NCI-H82 treated with DMSO at 0.1 percent for 48 hours (cell line): Measurements from ENCODE around the gene MIPEP.
"Not testable (repeated sequence)": the region's sequence is repeated elsewhere in the genome, so short reads cannot be mapped to it uniquely, and the experiment has no call there.

ENCODE experiments used
- DNase-seq: peaks from one replicate; lab custom pipeline; 2025; ENCODE audit not compliant: unreplicated experiment; lab: John Stamatoyannopoulos, UW

MIPEP gene

DNA sequence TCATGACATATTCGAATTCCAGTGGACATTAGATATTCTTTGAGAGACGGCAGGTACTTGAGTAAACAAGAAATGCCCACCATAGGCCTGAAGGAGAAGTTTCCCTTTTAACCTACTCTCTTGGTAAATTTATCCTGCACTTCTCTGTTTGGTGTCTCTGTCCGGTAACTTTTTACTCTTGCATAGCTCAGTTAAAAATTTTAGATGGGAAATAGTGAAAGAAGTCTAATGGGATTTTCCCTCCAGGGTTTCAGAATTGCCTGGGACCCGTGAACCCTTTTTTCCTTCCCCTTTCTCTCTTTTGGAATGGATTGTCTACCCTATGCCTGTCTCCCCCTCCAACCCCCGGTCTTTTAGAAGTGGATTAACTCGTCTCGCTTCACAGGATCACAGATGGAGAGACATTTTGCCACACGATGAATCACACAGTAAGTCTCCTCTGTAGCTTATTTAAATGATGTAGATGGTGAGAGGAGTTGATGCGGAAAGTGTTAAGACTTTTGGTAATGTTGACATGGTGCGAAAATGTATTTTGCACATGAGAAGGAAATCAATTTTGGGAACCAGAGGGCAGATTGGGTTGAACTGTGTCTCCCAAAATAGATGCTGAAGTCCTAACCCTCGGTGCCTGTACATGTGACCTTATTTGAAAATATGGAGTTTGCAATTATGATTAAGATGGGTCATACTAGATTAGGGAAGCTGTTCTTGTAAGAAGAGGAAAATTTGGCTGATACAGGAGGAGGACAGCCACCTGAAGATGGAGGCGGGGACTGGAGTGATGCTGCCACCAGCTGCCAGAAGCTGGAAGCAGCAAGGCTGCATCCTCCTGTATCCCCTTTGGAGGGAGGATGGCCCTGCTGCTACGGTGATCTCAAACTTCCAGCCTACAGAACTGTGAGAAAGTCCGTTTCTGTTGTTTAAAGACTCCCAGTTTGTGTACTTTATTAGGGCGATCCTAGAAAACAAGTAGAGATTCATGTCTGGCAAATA, 711 bp upstream of the MIPEP start:
- peak; percentile 74 for DNase-seq

DNA sequence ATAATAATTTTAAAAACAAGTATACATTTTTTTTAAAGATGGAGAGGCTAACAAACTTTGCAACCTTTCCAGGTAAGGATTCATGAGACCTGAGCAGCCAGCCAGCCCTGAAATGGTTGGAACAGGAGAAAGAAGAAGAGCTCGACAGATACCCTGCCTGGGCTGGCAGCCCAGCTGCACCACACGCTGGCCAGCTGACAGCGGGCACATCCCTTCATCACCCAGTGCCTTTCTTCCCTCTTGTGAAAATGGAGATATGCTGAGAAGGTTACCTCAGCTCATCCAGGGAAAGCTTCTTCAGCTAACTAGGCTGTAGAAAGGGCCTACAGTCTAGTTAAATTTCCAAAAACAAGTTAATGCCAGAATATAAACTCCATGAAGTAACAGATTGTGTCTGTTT, 4.8 kb downstream of the MIPEP start:
- not testable (repeated sequence) for DNase-seq

DNA sequence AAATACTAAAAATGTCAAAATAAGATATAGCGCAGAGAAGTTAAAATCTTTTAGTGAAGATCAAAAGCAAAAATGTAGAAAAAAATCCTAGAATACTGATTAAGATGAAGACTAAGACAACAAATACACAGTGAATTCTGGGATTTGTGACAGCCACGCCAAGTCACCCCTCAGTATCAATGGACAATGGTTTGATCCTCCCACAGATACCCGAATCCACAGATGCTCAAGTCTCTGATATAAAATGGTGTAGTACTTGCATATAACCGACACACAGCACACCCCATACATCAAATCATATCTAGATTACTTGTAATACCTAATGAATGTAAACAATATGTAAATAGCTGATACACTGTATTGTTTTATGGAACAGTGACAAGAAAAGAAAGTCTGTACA, 5.9 kb downstream of the MIPEP start:
- DNase-seq = no peak

DNA sequence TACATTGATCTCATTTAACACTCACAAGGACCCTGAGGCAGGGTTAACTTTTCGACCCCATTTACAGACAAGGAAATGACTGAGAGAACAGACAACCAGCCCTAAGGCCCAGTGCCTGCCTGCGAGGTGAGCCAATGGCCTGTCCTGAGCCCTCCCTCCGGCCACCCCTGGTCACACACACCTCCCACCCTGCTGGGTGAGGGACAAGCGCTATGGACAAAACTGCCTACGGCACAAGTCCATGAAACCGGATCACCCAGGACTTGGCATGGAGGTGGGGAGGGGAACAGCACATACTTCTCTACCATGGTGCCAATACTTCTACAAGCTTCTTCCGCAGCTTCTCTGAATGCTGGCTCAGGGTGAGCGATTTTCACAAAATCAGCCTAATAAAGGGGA, 7.8 kb downstream of the MIPEP start:
- DNase-seq = not testable (repeated sequence)

DNA sequence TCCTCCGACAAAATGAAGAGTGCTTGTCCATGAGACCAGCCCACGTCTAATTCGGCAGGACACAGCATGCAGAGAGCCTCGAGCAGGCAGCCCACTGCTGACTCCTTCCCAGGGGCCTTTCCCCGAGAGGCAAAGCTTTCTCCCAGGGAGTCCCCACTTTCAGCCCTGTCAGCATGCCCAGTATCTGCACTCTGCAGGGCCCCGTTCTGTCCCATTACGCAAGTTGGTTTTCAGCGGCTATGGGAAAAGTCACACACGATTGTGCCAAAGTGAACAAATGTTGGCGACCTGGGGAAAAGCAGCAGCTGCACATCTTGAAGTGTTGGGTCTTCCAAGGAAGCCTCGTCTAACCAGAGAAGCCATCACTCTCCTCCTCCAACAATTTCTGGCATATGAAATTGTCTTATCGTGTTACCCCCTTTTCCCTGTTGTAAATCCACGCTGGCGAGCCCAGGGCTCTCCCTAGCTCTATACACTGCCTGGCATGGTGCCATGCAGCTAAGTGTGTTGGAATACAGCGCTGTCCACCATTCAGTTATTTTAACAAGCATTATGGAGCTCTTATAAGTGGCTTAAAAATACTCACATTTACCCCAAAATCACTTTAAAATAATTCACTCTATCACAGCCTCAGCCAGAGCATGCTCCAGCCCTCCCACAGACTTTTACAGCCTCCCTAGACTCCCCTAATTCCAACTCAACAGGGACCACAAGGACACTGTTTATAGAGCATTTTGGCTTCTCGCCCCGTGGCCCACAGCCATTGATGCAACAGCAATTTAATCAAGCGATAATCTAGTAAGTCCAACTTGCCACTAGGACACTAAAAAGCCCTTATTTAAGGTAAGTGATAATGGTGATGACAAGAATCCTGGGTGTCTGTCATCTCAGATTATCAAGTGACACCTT, 8.5 kb downstream of the MIPEP start:
- not testable (repeated sequence) for DNase-seq

DNA sequence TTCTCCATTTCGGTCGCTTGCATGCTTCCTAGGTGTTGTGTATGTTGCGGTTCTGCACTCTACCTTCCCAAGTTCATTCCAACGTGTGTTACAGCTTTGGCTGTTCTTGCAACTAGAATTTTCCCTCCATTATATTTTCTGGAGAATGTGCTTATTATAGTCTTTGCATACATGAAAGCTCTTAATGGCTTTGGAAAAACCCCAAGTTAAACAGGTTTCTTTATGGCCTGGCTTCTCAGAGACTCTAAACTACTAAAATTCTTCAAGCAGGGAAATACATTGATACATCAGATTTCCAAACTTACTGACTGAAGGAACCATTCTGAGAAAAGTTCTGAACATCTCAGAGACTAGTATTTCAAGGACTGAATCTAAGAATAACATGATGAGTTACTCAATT, 11.9 kb downstream of the MIPEP start:
- DNase-seq = no peak

DNA sequence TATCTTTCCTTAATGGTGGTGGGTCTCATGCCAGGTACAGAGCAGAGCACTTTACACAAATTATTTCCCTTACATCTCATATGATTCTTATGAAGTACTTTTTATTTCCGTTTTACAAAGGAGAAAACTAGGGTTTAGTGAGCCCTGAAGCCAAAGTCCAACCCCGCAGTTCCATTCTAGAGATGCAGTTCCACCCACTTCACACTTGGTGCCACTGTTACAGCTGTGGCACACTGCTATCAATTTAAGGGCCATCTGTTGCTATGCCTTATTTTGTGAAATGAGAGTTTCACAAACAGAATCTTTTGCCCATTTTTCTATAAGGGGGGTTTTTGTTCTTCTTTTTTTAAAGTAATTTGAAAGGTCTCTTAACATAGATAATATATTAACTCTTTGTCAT, 12.9 kb downstream of the MIPEP start:
- no peak for DNase-seq

DNA sequence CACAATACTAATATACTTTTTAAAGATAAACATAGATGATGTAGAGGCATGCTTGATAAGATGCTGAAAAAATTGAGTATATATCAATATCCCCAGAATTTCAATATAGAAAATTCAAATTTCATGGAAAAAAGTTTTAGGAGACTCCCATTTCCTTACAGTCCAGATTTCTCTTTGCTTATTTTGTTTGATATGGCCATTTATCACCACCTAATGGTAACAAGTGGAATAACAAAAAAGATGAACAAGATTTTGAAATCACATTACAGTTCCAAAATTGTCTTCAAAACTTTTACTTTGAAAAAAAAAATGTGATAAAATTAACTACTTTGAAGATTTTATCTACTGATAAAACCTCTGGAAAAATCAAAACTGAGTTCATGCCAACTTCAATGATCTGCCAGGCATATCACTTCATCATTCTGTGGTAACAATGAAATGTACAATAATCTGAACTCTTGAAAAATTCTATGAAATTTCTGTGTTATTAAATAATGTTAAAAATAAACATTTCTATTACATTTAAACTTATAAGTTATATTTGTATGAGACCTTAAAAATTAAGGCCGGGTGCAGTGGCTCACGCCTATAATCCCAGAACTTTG, 17.5 kb downstream of the MIPEP start:
- DNase-seq = no peak

DNA sequence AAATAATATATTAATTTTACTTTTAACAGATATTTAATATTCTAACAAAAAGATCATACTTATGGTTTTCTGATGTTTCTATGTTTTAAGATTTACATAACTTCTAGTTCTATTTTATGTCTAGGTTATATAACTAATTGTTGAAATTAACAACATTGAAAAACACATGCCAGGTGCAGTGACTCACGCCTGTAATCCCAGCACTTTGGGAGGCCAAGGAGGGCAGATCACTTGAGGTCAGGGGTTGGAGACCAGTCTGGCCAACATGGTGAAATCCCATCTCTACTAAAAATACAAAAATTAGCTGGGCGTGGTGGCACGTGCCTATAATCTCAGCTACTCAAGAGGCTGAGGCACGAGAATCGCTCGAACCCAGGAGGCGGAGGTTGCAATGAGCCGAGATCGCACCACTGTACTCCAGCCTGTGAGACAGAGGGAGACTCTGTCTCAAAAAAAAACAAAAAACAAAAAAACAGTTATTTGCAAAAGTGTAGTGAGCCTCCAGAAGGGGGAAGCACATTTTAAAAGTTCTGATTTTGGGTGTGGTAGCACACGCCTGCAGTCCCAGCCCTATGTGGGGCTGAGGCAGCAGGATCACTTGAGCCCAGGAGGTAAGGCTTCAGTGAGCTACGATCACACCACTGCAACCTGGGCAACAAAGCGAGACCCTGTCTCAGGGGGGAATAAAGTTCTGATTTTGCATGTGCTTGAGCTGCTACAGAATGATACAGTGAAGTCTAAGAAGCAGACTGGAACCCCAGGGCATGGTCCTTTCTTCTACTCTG, 18.7 kb downstream of the MIPEP start:
- DNase-seq = no peak

DNA sequence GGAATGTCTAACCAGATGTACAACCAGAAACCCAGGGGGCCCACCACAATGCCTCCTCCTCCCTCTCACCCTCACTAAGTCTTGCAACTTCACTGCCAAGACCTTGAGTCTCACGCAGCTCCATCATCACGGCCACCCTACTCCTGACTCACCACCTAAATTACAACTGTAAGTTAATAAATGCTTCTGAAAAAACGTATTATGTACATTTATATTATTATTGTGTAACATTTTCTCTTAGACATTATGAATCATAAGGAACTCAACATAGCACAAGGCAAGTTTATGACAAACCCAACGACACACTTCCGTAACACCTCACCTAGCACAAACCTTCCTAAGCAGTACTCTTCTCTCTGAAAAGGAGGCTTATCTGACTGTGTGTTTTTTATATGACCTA, 20.7 kb downstream of the MIPEP start:
- no peak for DNase-seq

DNA sequence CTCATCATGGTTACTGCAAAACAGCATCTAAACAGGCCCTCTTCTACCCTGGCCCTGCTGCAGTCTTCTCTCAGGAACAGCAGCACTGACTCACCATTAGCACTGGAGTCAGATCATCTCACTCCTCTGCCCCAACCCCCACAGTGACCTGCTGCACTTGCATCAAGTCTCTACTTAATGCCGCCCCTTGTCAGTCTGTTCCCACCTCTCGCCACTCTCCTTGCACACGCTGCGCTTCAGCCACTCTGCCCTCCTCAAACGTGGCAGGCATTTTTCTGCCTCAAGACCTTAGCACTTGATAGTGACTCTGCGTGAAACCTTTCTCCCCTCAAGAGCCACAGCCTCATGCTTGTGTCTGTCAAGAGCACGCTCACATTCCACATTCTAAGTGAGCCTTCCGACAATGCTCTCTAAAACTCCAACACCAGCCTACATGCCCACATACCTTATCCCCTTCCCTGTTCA, 22.1 kb downstream of the MIPEP start:
- DNase-seq = no peak

DNA sequence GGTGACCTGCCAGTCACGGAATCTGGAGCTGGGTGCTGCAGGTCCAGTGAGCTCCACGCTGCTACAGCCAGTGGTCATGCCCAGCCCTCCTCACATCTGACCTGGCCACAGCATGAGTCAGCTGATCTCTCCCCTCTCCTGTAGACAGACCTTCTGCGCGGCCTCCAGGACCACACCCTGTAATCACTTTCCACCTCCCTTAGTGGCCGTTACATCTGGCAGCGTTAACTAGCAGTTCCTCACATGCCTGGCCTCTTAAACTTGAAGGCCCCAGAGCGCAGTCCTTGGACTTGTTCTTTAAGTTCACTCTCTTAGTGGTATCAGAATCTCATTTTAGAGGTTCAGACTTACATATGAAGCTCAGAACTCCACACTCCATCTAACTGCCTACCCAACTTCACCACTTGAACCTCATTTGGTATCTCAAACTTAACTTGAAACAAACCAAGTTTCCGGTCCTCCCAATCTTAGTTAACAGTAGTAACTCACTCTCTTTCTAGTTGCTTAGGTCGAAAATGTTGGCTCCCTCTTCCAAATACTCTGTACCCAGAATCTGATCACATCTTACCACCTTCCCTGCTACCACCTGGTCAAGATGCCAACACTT, 22.7 kb downstream of the MIPEP start:
- no peak for DNase-seq

DNA sequence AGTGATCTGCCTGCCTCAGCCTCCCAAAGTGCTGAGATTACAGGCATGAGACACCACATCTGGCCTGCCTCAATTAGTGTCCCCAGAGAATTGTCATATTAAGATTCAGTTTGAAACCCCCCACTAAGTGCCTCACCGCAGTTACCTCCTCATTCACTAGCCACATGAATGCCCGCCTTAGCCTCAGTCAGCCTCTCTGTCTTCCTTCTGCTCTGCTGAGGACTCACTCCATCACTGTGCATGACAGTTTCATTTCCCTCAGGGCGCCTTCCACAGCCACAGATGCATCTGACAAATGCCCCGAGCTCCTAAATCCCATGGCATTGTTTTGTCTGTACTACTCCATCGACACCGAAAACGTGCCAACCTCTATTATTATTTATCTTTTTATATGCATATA, 23.3 kb downstream of the MIPEP start:
- no peak for DNase-seq

DNA sequence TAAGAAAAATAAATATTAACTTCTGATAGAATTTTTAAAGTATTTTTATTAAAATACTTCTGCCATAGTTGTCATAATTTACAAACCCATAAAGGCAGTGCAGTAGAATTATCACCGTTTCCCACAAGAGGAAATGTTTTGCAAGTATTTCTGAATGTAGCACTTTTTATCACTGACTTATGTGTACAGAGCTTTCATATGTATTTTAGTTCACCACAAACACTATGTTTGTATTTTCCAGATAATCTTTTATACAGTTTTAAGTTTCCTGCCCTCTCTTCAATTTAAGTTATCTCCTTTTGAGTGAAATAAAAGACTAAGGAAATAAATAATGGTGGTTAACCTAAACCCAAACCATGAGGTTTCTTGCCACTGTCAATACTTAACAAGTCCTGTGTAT, 24.2 kb downstream of the MIPEP start:
- no peak for DNase-seq

DNA sequence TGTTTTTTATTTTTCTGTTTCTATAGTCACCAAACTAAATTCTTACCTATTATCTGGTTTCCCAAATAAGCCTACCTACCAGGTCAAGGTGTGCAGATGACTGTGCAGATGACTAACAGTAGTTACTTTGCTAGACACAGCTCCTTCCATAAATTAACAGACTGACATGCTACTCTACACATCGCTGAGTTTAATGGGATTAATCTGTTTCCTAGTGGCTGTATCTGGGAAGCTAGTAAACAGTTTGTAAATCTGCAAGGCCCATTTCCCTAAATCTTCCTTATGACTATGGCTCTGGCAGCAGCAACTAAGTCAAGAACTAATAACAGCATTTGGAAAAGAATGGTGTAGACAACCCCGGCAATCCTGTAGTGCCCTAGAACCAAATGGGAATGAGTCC, 27.9 kb downstream of the MIPEP start:
- DNase-seq = peak; percentile 95

DNA sequence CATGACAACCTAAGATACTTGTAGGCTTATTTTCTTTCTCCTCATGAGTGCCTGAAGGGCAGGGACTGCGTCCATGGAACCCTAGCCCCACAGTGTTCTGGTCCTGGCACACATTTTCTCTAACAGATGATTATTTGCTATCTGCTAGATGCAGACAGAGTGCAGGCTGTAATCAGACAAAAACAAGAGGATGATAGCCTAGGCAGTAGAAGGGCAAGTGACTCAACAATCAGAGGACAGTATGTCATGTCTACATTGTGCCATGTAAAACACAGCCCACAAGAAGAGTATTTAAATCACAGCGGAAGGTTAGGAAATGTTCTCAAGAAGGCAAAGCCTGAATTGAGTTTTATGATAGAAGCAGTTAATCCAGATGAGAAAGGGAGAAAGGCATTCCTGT, 29.3 kb downstream of the MIPEP start:
- DNase-seq = no peak

DNA sequence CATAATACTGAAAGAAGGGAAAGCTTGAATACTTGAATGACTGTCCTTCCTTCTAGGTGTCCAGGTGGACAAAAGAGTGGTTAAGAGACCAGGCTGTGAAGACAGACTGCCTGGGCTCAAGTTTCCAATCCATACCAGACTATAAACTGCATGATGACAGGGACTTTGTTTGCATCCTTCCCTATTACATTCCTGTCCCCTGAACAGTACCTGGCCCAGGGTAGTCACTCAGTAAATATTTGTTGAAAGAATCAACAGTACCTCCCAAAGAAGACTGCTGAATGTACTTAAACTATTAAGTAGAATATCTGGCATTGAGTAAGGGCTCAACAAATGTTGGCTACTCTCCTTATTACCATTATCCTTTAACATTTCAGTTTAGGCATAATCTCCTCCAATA, 29.7 kb downstream of the MIPEP start:
- DNase-seq = no peak

DNA sequence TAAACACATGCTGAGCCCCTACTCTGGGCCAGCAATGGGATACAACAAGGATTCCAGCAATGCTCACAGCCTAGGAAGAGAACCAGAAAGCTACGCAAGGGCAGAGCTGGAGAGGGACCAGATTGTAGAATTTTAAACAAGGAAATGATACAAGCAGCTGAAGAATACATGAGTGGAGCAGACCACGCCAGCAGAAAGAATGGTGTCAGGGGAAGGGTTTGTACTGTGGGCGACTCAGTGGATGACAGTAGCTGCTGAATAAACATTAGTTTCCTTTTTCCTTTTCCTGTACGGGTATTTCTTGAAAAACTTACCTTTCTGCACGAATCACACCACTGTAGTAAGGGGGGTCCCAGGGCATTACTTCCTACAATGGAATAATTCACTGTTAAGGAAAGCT, 30.7 kb downstream of the MIPEP start:
- no peak for DNase-seq

DNA sequence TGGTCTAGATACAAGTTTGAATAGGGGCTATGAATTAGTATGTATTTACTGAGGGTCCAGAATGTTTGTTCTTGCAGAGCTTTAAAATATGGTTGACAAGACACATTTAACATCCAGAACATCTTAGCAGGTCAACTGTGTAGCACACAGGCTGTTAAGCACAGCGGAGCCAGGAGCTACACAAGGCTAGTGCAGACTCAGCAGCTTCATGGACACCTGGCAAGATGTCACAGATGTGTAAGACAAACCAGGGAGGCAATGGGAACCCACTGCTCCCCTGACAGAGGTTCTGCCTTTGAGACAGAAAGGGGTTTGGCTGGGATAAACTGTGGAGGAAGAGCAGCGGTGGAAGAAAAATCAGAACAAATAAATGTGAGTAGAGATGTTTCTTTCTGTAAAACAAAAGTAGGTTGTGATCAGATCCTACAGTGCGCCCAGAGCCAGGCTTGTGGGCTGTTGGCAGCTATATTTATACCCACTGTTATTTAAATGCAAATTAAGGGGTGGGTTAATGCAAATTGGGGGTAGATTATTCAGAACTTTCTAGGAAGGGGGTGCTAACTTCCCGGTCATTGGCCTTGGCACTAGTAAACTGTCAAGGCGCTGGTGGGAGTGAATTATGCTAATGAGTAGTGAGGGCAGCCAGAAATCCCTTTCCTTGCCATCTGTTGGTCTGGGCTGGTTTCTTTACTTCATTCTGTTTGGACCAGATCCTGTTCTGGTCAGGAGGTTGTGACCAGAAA, 33.0 kb downstream of the MIPEP start:
- DNase-seq = peak; percentile 90
